ENCODE results near the gene ERRFI1. TPM values are rescaled to one million over a fixed set of nuclear protein-coding genes. Genes with fewer than 3 reads are reported as not detected.

The ERRFI1 gene
- total and polyA plus RNA-seq, 2 of the 8 experiments (the other 6 are each of a cell fraction or from before 2014, with no cell fraction given) = 23.4 to 46.1 TPM

GRCh38 chr1:7970246-7970645, 55.9 kb downstream of the ERRFI1 start (continued):
- TF ChIP-seq POLR2AphosphoS5 (IDR thresholded peaks at IDR 0.05; ENCODE audit: low read depth, low read length) = no peak
- no peak for TF ChIP-seq EGR1 (IDR thresholded peaks at IDR 0.05; ENCODE audit: borderline replicate concordance, low read depth, low read length)
- TF ChIP-seq ATF3 (IDR thresholded peaks at IDR 0.05; ENCODE audit: insufficient read depth, low read depth, low read length) = no peak
- no peak for TF ChIP-seq RXRA (IDR thresholded peaks at IDR 0.05; ENCODE audit: insufficient read depth, low read depth, low read length)
- no peak for TF ChIP-seq SIN3A (conservative IDR thresholded peaks at IDR 0.05 in 1 of 2, IDR thresholded peaks at IDR 0.05 in 1 of 2; ENCODE audit: low read depth in 1 of 2, low read length in 2 of 2)
- no peak for TF ChIP-seq CHD7 (IDR thresholded peaks at IDR 0.05; ENCODE audit: insufficient replicate concordance, low read length)

Measured in H1 (cell line).